ENCODE results near the gene PIP4K2A. TPM values are rescaled to one million over a fixed set of nuclear protein-coding genes. Genes with fewer than 3 reads are reported as not detected.

PIP4K2A gene
- total RNA-seq, 1 experiment from 2014 or later = 17.4 TPM

GRCh38 chr10:22610610-22611009, 103.8 kb downstream of the PIP4K2A start:
- H3K4me3 ChIP-seq = no peak overlapping the region

GRCh38 chr10:22609719-22610465, 104.5 kb downstream of the PIP4K2A start:
- H3K4me3 ChIP-seq = no peak overlapping the region
- H3K36me3 ChIP-seq = no peaks in the 10 kb centered on the region
- no peaks in the 10 kb centered on the region for H3K9me3 ChIP-seq
- H3K27me3 ChIP-seq = no peaks in the 10 kb centered on the region
- DNase-seq = no peak

More at GRCh38 chr10:22610610-22611009, 103.8 kb downstream of the PIP4K2A start:
- H3K9me3 ChIP-seq = no peaks in the 10 kb centered on the region
- no peaks in the 10 kb centered on the region for H3K27me3 ChIP-seq
- no peak for DNase-seq
- H3K36me3 ChIP-seq = no peaks in the 10 kb centered on the region

GRCh38 chr10:22609251-22609650, 105.1 kb downstream of the PIP4K2A start:
- DNase-seq = no peak
- Histone ChIP-seq H3K27me3 (no peaks in the 10 kb centered on the region), H3K36me3 (no peaks in the 10 kb centered on the region), H3K4me3 (no peak overlapping the region), H3K9me3 (no peaks in the 10 kb centered on the region)

- Histone ChIP-seq H3K9me3 (no peaks in the 10 kb centered on the region), H3K4me3 (no peak overlapping the region), H3K36me3 (no peaks in the 10 kb centered on the region), H3K27me3 (no peaks in the 10 kb centered on the region)
- no peak for DNase-seq
Observed at GRCh38 chr10:22607261-22607660, 107.1 kb downstream of the PIP4K2A start.

- H3K27me3 ChIP-seq = no peaks in the 10 kb centered on the region
- H3K36me3 ChIP-seq = no peaks in the 10 kb centered on the region
- peak; percentile 19 for DNase-seq
- H3K9me3 ChIP-seq = no peaks in the 10 kb centered on the region
- no peak overlapping the region for H3K4me3 ChIP-seq
Observed at GRCh38 chr10:22606164-22606614, 108.2 kb downstream of the PIP4K2A start.

- Histone ChIP-seq H3K36me3 (no peaks in the 10 kb centered on the region), H3K27me3 (no peaks in the 10 kb centered on the region), H3K9me3 (no peaks in the 10 kb centered on the region), H3K4me3 (no peak overlapping the region)
- DNase-seq = no peak
Observed at GRCh38 chr10:22605168-22605567, 109.2 kb downstream of the PIP4K2A start.

GRCh38 chr10:22604344-22605126, 109.8 kb downstream of the PIP4K2A start:
- H3K4me3 ChIP-seq = no peak overlapping the region

GRCh38 chr10:22603581-22603980, 110.8 kb downstream of the PIP4K2A start:
- no peak for DNase-seq
- Histone ChIP-seq H3K36me3 (no peaks in the 10 kb centered on the region), H3K4me3 (no peak overlapping the region), H3K27me3 (no peaks in the 10 kb centered on the region), H3K9me3 (no peaks in the 10 kb centered on the region)

More at GRCh38 chr10:22604344-22605126, 109.8 kb downstream of the PIP4K2A start:
- Histone ChIP-seq H3K36me3 (no peaks in the 10 kb centered on the region), H3K9me3 (no peaks in the 10 kb centered on the region), H3K27me3 (no peaks in the 10 kb centered on the region)
- DNase-seq = no peak

- Histone ChIP-seq H3K36me3 (no peaks in the 10 kb centered on the region), H3K27me3 (no peaks in the 10 kb centered on the region)
Observed at GRCh38 chr10:22601618-22602017, 112.8 kb downstream of the PIP4K2A start.

GRCh38 chr10:22599636-22600228, 114.6 kb downstream of the PIP4K2A start:
- no peaks in the 10 kb centered on the region for H3K27me3 ChIP-seq
- DNase-seq = no peak
- H3K4me3 ChIP-seq = no peak overlapping the region
- H3K36me3 ChIP-seq = no peaks in the 10 kb centered on the region
- no peaks in the 10 kb centered on the region for H3K9me3 ChIP-seq

More at GRCh38 chr10:22601618-22602017, 112.8 kb downstream of the PIP4K2A start:
- Histone ChIP-seq H3K4me3 (no peak overlapping the region), H3K9me3 (no peaks in the 10 kb centered on the region)
- DNase-seq = no peak

GRCh38 chr10:22599048-22599561, 115.3 kb downstream of the PIP4K2A start:
- DNase-seq = peak; percentile 33
- Histone ChIP-seq H3K36me3 (no peaks in the 10 kb centered on the region), H3K27me3 (no peaks in the 10 kb centered on the region), H3K9me3 (no peaks in the 10 kb centered on the region), H3K4me3 (no peak overlapping the region)

- no peaks in the 10 kb centered on the region for H3K9me3 ChIP-seq
- no peaks in the 10 kb centered on the region for H3K27me3 ChIP-seq
- H3K4me3 ChIP-seq = no peak overlapping the region
- no peaks in the 10 kb centered on the region for H3K36me3 ChIP-seq
- no peak for DNase-seq
Observed at GRCh38 chr10:22598478-22598877, 115.9 kb downstream of the PIP4K2A start.

GRCh38 chr10:22597138-22597537, 117.2 kb downstream of the PIP4K2A start:
- no peaks in the 10 kb centered on the region for H3K27me3 ChIP-seq
- H3K9me3 ChIP-seq = no peaks in the 10 kb centered on the region
- H3K4me3 ChIP-seq = no peak overlapping the region
- H3K36me3 ChIP-seq = no peaks in the 10 kb centered on the region
- no peak for DNase-seq

GRCh38 chr10:22593636-22594198, 120.7 kb downstream of the PIP4K2A start:
- Histone ChIP-seq H3K36me3 (no peaks in the 10 kb centered on the region), H3K9me3 (no peaks in the 10 kb centered on the region), H3K27me3 (no peaks in the 10 kb centered on the region), H3K4me3 (no peak overlapping the region)
- DNase-seq = no peak

GRCh38 chr10:22593026-22593425, 121.4 kb downstream of the PIP4K2A start:
- H3K9me3 ChIP-seq = no peaks in the 10 kb centered on the region
- H3K4me3 ChIP-seq = no peak overlapping the region
- DNase-seq = no peak
- no peaks in the 10 kb centered on the region for H3K27me3 ChIP-seq
- H3K36me3 ChIP-seq = no peaks in the 10 kb centered on the region

GRCh38 chr10:22589851-22590514, 124.4 kb downstream of the PIP4K2A start:
- Histone ChIP-seq H3K9me3 (no peaks in the 10 kb centered on the region), H3K27me3 (no peaks in the 10 kb centered on the region), H3K36me3 (no peaks in the 10 kb centered on the region), H3K4me3 (no peak overlapping the region)
- DNase-seq = no peak

All from MG63 (cell line).